Activated T-cell treated with anti-CD3 and anti-CD28 coated beads for 48 hours (primary cell): ENCODE measurements around the gene TARS2.

Experiments
- DNase-seq: peaks from one replicate; pipeline ENCODE4 v3.0.0-alpha.2; 2020; ENCODE audit warnings: low read depth

TARS2 gene

GRCh38 chr1:150555198-150555970 is 68.2 kb downstream of the TARS2 start:
- DNase-seq, result no peak

- DNase-seq, result no peak
Measured at GRCh38 chr1:150555971-150556865, 69.0 kb downstream of the TARS2 start.

GRCh38 chr1:150557065-150557600 is 69.9 kb downstream of the TARS2 start:
- no peak for DNase-seq
